DMS79 (cell line): ENCODE results near the gene SREBF2.
"Not testable (repeated sequence)": the region's sequence is repeated elsewhere in the genome, so short reads cannot be mapped to it uniquely, and the experiment has no call there.

Source experiments
- DNase-seq: peaks from one replicate; lab custom pipeline; 2025; lab: John Stamatoyannopoulos, UW

SREBF2 gene

GRCh38 chr22:41842996-41843970, 10.4 kb downstream of the SREBF2 start:
- DNase-seq = no peak

- no peak for DNase-seq
Measured at GRCh38 chr22:41844036-41844435, 11.1 kb downstream of the SREBF2 start.

- DNase-seq = no peak
Measured at GRCh38 chr22:41844513-41844912, 11.6 kb downstream of the SREBF2 start.

GRCh38 chr22:41845380-41846267, 12.7 kb downstream of the SREBF2 start:
- DNase-seq = no peak

GRCh38 chr22:41846268-41846987, 13.5 kb downstream of the SREBF2 start:
- DNase-seq = no peak

GRCh38 chr22:41847300-41847699, 14.4 kb downstream of the SREBF2 start:
- no peak for DNase-seq

GRCh38 chr22:41848468-41848867, 15.6 kb downstream of the SREBF2 start:
- DNase-seq = no peak

- DNase-seq = no peak
Measured at GRCh38 chr22:41856469-41856868, 23.6 kb downstream of the SREBF2 start.

- DNase-seq = peak; percentile 23
Measured at GRCh38 chr22:41857155-41857859, 24.4 kb downstream of the SREBF2 start.

- no peak for DNase-seq
Measured at GRCh38 chr22:41857860-41858199, 24.9 kb downstream of the SREBF2 start.

GRCh38 chr22:41862160-41862529, 29.2 kb downstream of the SREBF2 start:
- DNase-seq = no peak

- peak; percentile 90 for DNase-seq
Measured at GRCh38 chr22:41862530-41863266, 29.8 kb downstream of the SREBF2 start.

- DNase-seq = no peak
Measured at GRCh38 chr22:41863472-41863871, 30.6 kb downstream of the SREBF2 start.

- no peak for DNase-seq
Measured at GRCh38 chr22:41868556-41868955, 35.7 kb downstream of the SREBF2 start.

GRCh38 chr22:41870081-41870480, 37.2 kb downstream of the SREBF2 start:
- DNase-seq = not testable (repeated sequence)

- DNase-seq = peak; percentile 57
Measured at GRCh38 chr22:41870786-41871185, 37.9 kb downstream of the SREBF2 start.

GRCh38 chr22:41873391-41873790, 40.5 kb downstream of the SREBF2 start:
- no peak for DNase-seq

- DNase-seq = no peak
Measured at GRCh38 chr22:41874090-41874489, 41.2 kb downstream of the SREBF2 start.

- no peak for DNase-seq
Measured at GRCh38 chr22:41875531-41876270, 42.8 kb downstream of the SREBF2 start.

GRCh38 chr22:41876275-41876674, 43.4 kb downstream of the SREBF2 start:
- DNase-seq = no peak
